ENCODE measurements around the gene TNFRSF12A. TPM values are rescaled to one million over a fixed set of nuclear protein-coding genes. Genes with fewer than 3 reads are reported as not detected.
A peak's percentile ranks its signal among the peaks of the same experiment; 100 is the strongest.

TNFRSF12A gene
- total and polyA plus RNA-seq, 2 of the 13 experiments (the other 11 are each of a cell fraction or from before 2014, with no cell fraction given) = 61.9 to 66.0 TPM

DNA sequence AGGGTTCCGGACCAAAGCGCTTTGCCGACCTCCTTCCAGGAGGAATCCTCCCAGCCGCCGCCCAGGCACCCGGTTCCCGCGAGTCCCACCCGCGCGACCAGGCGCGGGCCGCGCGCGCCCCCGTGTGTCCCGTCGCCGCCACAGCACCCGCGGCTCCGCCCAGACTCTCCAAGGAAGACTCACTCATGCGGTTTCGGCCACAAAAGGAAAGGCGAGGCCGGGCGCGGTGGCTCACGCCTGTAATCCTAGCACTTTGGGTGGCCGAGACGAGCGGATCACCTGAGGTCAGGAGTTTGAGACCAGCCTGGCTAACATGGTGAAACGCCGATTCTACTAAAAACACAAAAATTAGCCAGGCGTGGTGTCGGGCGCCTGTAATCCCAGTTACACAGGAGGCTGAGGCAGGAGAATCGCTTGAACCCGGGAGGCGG, 36.4 kb upstream of the TNFRSF12A start (continued):
- TF ChIP-seq ZNF484 (CRISPR knock-in tag; IDR thresholded peaks at IDR 0.05; ENCODE audit: borderline replicate concordance, low read depth) (no peak), NCOA1 (CRISPR knock-in tag; IDR thresholded peaks at IDR 0.05) (no peak), ZNF674 (CRISPR knock-in tag; IDR thresholded peaks at IDR 0.05; ENCODE audit: low read depth) (no peak), FOXP1 (IDR thresholded peaks at IDR 0.05) (no peak), FOXP1 (CRISPR knock-in tag; IDR thresholded peaks at IDR 0.05) (no peak), ZFP36L2 (CRISPR knock-in tag; IDR thresholded peaks at IDR 0.05) (no peak), ELF3 (CRISPR knock-in tag; IDR thresholded peaks at IDR 0.05) (0 out of 2 replicates have a peak, but pooled peaks have one; percentile 12), ZKSCAN5 (CRISPR knock-in tag; IDR thresholded peaks at IDR 0.05) (no peak), ZNF709 (CRISPR knock-in tag; IDR thresholded peaks at IDR 0.05) (0 out of 2 replicates have a peak, but pooled peaks have one; percentile 37), ZNF766 (CRISPR knock-in tag; IDR thresholded peaks at IDR 0.05; ENCODE audit: borderline replicate concordance) (no peak), ZNF530 (CRISPR knock-in tag; IDR thresholded peaks at IDR 0.05; ENCODE audit: low read depth) (no peak)
- TF ChIP-seq, protein P1, sequence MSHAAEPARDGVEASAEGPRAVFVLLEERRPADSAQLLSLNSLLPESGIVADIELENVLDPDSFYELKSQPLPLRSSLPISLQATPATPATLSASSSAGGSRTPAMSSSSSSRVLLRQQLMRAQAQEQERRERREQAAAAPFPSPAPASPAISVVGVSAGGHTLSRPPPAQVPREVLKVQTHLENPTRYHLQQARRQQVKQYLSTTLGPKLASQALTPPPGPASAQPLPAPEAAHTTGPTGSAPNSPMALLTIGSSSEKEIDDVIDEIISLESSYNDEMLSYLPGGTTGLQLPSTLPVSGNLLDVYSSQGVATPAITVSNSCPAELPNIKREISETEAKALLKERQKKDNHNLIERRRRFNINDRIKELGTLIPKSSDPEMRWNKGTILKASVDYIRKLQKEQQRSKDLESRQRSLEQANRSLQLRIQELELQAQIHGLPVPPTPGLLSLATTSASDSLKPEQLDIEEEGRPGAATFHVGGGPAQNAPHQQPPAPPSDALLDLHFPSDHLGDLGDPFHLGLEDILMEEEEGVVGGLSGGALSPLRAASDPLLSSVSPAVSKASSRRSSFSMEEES (CRISPR knock-in tag; IDR thresholded peaks at IDR 0.05) = no peak
- TF ChIP-seq, protein P2, sequence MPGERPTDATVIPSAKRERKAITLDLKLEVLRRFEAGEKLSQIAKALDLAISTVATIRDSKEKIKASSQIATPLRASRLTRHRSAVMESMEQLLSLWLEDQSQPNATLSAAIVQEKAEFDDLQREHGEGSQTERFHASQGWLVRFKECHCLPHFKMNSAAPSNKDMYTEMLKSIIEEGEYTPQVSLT (CRISPR knock-in tag; IDR thresholded peaks at IDR 0.05; ENCODE audit: borderline replicate concordance, low read depth) = no peak
- TF ChIP-seq, protein P3, sequence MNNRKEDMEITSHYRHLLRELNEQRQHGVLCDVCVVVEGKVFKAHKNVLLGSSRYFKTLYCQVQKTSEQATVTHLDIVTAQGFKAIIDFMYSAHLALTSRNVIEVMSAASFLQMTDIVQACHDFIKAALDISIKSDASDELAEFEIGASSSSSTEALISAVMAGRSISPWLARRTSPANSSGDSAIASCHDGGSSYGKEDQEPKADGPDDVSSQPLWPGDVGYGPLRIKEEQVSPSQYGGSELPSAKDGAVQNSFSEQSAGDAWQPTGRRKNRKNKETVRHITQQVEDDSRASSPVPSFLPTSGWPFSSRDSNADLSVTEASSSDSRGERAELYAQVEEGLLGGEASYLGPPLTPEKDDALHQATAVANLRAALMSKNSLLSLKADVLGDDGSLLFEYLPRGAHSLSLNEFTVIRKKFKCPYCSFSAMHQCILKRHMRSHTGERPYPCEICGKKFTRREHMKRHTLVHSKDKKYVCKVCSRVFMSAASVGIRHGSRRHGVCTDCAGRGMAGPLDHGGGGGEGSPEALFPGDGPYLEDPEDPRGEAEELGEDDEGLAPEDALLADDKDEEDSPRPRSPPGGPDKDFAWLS (CRISPR knock-in tag; IDR thresholded peaks at IDR 0.05; ENCODE audit: borderline replicate concordance) = no peak
- TF ChIP-seq, protein P4, sequence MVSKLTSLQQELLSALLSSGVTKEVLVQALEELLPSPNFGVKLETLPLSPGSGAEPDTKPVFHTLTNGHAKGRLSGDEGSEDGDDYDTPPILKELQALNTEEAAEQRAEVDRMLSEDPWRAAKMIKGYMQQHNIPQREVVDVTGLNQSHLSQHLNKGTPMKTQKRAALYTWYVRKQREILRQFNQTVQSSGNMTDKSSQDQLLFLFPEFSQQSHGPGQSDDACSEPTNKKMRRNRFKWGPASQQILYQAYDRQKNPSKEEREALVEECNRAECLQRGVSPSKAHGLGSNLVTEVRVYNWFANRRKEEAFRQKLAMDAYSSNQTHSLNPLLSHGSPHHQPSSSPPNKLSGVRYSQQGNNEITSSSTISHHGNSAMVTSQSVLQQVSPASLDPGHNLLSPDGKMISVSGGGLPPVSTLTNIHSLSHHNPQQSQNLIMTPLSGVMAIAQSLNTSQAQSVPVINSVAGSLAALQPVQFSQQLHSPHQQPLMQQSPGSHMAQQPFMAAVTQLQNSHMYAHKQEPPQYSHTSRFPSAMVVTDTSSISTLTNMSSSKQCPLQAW (CRISPR knock-in tag; IDR thresholded peaks at IDR 0.05) = 0 out of 2 replicates have a peak, but pooled peaks have one; percentile 16
- TF ChIP-seq, protein P5, sequence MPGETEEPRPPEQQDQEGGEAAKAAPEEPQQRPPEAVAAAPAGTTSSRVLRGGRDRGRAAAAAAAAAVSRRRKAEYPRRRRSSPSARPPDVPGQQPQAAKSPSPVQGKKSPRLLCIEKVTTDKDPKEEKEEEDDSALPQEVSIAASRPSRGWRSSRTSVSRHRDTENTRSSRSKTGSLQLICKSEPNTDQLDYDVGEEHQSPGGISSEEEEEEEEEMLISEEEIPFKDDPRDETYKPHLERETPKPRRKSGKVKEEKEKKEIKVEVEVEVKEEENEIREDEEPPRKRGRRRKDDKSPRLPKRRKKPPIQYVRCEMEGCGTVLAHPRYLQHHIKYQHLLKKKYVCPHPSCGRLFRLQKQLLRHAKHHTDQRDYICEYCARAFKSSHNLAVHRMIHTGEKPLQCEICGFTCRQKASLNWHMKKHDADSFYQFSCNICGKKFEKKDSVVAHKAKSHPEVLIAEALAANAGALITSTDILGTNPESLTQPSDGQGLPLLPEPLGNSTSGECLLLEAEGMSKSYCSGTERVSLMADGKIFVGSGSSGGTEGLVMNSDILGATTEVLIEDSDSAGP (CRISPR knock-in tag; IDR thresholded peaks at IDR 0.05; ENCODE audit: borderline replicate concordance) = peak; percentile 51; the same call in 1 of the 2 replicates
- TF ChIP-seq, protein P6, sequence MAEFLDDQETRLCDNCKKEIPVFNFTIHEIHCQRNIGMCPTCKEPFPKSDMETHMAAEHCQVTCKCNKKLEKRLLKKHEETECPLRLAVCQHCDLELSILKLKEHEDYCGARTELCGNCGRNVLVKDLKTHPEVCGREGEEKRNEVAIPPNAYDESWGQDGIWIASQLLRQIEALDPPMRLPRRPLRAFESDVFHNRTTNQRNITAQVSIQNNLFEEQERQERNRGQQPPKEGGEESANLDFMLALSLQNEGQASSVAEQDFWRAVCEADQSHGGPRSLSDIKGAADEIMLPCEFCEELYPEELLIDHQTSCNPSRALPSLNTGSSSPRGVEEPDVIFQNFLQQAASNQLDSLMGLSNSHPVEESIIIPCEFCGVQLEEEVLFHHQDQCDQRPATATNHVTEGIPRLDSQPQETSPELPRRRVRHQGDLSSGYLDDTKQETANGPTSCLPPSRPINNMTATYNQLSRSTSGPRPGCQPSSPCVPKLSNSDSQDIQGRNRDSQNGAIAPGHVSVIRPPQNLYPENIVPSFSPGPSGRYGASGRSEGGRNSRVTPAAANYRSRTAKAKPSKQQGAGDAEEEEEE (CRISPR knock-in tag; IDR thresholded peaks at IDR 0.05; ENCODE audit: borderline replicate concordance) = no peak
- TF ChIP-seq, protein P7, sequence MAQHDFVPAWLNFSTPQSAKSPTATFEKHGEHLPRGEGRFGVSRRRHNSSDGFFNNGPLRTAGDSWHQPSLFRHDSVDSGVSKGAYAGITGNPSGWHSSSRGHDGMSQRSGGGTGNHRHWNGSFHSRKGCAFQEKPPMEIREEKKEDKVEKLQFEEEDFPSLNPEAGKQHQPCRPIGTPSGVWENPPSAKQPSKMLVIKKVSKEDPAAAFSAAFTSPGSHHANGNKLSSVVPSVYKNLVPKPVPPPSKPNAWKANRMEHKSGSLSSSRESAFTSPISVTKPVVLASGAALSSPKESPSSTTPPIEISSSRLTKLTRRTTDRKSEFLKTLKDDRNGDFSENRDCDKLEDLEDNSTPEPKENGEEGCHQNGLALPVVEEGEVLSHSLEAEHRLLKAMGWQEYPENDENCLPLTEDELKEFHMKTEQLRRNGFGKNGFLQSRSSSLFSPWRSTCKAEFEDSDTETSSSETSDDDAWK (CRISPR knock-in tag; IDR thresholded peaks at IDR 0.05) = no peak

Measured in HepG2 (cell line).